HEK293 (cell line): ENCODE measurements around the gene IGF2BP1.
A peak's percentile ranks its signal among the peaks of the same experiment; 100 is the strongest.

ENCODE experiments used
- CTCF ChIA-PET: fragments of 350-600 bp; formaldehyde crosslinking; extraction: SDS; loops from one replicate; lab custom pipeline; 2021; ENCODE audit warnings: antibody characterized with exemption; lab: Yijun Ruan, JAX
- POLR2A ChIA-PET: fragments of 300-600 bp; formaldehyde crosslinking; extraction: SDS; loops from one replicate; lab custom pipeline; 2020; ENCODE audit warnings: antibody characterized with exemption, inconsistent platforms; lab: Yijun Ruan, JAX
- H3K27ac ChIP-seq: fragments of 200-500 bp; sonication (Bioruptor generic); 2 replicates; pipeline ENCODE4 v1.5.1; 2014; ENCODE audit warnings: low read depth, low read length, control low read depth, inconsistent platforms; ENCODE audit errors: extremely low read depth
- H3K36me3 ChIP-seq, 2 experiments: fragments of 200-500 bp in 1 of 2; sonication (Bioruptor generic) in 1 of 2; 1 replicate in 1 of 2; 2 replicates in 1 of 2; pipeline ENCODE4 v1.5.1; 2014 to 2017; ENCODE audit warnings: inconsistent platforms in 2 of 2, low read length in 2 of 2; ENCODE audit not compliant: control insufficient read depth in 2 of 2, insufficient read depth in 1 of 2
- H3K4me1 ChIP-seq: fragments of 200-500 bp; sonication (Bioruptor generic); 2 replicates; pipeline ENCODE4 v1.5.1; 2014; ENCODE audit warnings: mild to moderate bottlenecking, low read length, inconsistent platforms; ENCODE audit not compliant: control insufficient read depth, insufficient read depth
- H3K4me3 ChIP-seq: 2 replicates; pipeline ENCODE4 v1.5.1; 2011; ENCODE audit warnings: low read depth, mild to moderate bottlenecking, control low read depth, low read length, moderate library complexity
- H3K9me3 ChIP-seq: fragments of 200-500 bp; sonication (Bioruptor generic); 2 replicates; pipeline ENCODE4 v1.5.1; 2014; ENCODE audit warnings: low read depth, low read length, inconsistent platforms; ENCODE audit not compliant: control insufficient read depth, insufficient read depth
- EGR2 ChIP-seq: fragments of 450-650 bp; formaldehyde crosslinking; IDR thresholded peaks from 2 replicates; pipeline ENCODE4 v1.5.1; 2016; ENCODE audit warnings: low read depth, missing biosample characterization, missing genetic modification characterization
- GFI1B ChIP-seq: fragments of 450-650 bp; formaldehyde crosslinking; IDR thresholded peaks from 2 replicates; pipeline ENCODE4 v1.5.1; 2016; ENCODE audit warnings: missing biosample characterization, missing genetic modification characterization
- GLI4 ChIP-seq: fragments of 450-650 bp; formaldehyde crosslinking; IDR thresholded peaks from 2 replicates; pipeline ENCODE4 v1.5.1; 2016; ENCODE audit warnings: missing biosample characterization, missing genetic modification characterization
- IKZF3 ChIP-seq: fragments of 450-650 bp; IDR thresholded peaks from 2 replicates; pipeline ENCODE4 v1.5.0; 2018; ENCODE audit warnings: missing biosample characterization, mild to moderate bottlenecking, missing genetic modification characterization, moderate library complexity
- OVOL3 ChIP-seq: fragments of 450-650 bp; formaldehyde crosslinking; IDR thresholded peaks from 2 replicates; pipeline ENCODE4 v1.5.1; 2016; ENCODE audit warnings: missing biosample characterization, missing genetic modification characterization
- REPIN1 ChIP-seq: fragments of 450-650 bp; formaldehyde crosslinking; IDR thresholded peaks from 2 replicates; pipeline ENCODE4 v1.5.1; 2017; ENCODE audit warnings: missing biosample characterization, missing genetic modification characterization, low read depth
- SP2 ChIP-seq: fragments of 450-650 bp; formaldehyde crosslinking; IDR thresholded peaks from 2 replicates; pipeline ENCODE4 v1.5.1; 2016; ENCODE audit warnings: missing biosample characterization, missing genetic modification characterization
- ZBTB10 ChIP-seq: fragments of 450-650 bp; formaldehyde crosslinking; IDR thresholded peaks from 2 replicates; pipeline ENCODE4 v1.5.1; 2016; ENCODE audit warnings: missing biosample characterization, missing genetic modification characterization
- ZFHX2 ChIP-seq: fragments of 450-650 bp; formaldehyde crosslinking; conservative IDR thresholded peaks from 2 replicates; pipeline ENCODE4 v1.5.1; 2016; ENCODE audit warnings: missing biosample characterization, missing genetic modification characterization
- ZFP3 ChIP-seq: fragments of 450-650 bp; formaldehyde crosslinking; IDR thresholded peaks from 2 replicates; pipeline ENCODE4 v1.5.1; 2016; ENCODE audit warnings: low read depth, missing biosample characterization, missing genetic modification characterization
- ZNF112 ChIP-seq: fragments of 450-650 bp; formaldehyde crosslinking; IDR thresholded peaks from 2 replicates; pipeline ENCODE4 v1.5.0; 2017; ENCODE audit warnings: missing biosample characterization, missing genetic modification characterization
- ZNF140 ChIP-seq: fragments of 450-650 bp; formaldehyde crosslinking; IDR thresholded peaks from 2 replicates; pipeline ENCODE4 v1.5.1; 2016; ENCODE audit warnings: missing biosample characterization, missing genetic modification characterization
- ZNF174 ChIP-seq: fragments of 450-650 bp; formaldehyde crosslinking; IDR thresholded peaks from 2 replicates; pipeline ENCODE4 v1.5.0; 2017; ENCODE audit warnings: missing biosample characterization, mild to moderate bottlenecking, missing genetic modification characterization
- ZNF202 ChIP-seq: fragments of 450-650 bp; formaldehyde crosslinking; IDR thresholded peaks from 2 replicates; pipeline ENCODE4 v1.5.1; 2016; ENCODE audit warnings: missing biosample characterization, missing genetic modification characterization, borderline replicate concordance
- ZNF24 ChIP-seq: fragments of 450-650 bp; formaldehyde crosslinking; IDR thresholded peaks from 2 replicates; pipeline ENCODE4 v1.5.1; 2016; ENCODE audit warnings: missing biosample characterization, missing genetic modification characterization
- ZNF280C ChIP-seq: fragments of 450-650 bp; formaldehyde crosslinking; IDR thresholded peaks from 2 replicates; pipeline ENCODE4 v1.5.1; 2016; ENCODE audit warnings: missing biosample characterization, missing genetic modification characterization
- ZNF311 ChIP-seq: fragments of 450-650 bp; formaldehyde crosslinking; IDR thresholded peaks from 2 replicates; pipeline ENCODE4 v1.5.1; 2017; ENCODE audit warnings: missing biosample characterization, missing genetic modification characterization, borderline replicate concordance
- ZNF335 ChIP-seq: fragments of 450-650 bp; formaldehyde crosslinking; conservative IDR thresholded peaks from 2 replicates; pipeline ENCODE4 v1.5.1; 2016; ENCODE audit warnings: missing biosample characterization, missing genetic modification characterization
- ZNF341 ChIP-seq: fragments of 450-650 bp; formaldehyde crosslinking; IDR thresholded peaks from 2 replicates; pipeline ENCODE4; 2016; ENCODE audit warnings: low read depth, missing biosample characterization, missing genetic modification characterization
- ZNF354C ChIP-seq: fragments of 450-650 bp; formaldehyde crosslinking; IDR thresholded peaks from 2 replicates; pipeline ENCODE4 v1.5.1; 2016; ENCODE audit warnings: missing biosample characterization, missing genetic modification characterization, low read depth, borderline replicate concordance
- ZNF473 ChIP-seq: fragments of 450-650 bp; formaldehyde crosslinking; IDR thresholded peaks from 2 replicates; pipeline ENCODE4 v1.5.1; 2017; ENCODE audit warnings: missing biosample characterization, missing genetic modification characterization
- ZNF510 ChIP-seq: fragments of 450-650 bp; formaldehyde crosslinking; IDR thresholded peaks from 2 replicates; pipeline ENCODE4 v1.5.1; 2018; ENCODE audit warnings: mild to moderate bottlenecking, missing genetic modification characterization, missing biosample characterization; ENCODE audit not compliant: insufficient replicate concordance
- ZNF530 ChIP-seq: fragments of 450-650 bp; formaldehyde crosslinking; IDR thresholded peaks from 2 replicates; pipeline ENCODE4 v1.5.1; 2016; ENCODE audit warnings: low read depth, missing biosample characterization, missing genetic modification characterization
- ZNF561 ChIP-seq: fragments of 450-650 bp; IDR thresholded peaks from 2 replicates; pipeline ENCODE4 v1.5.1; 2018; ENCODE audit warnings: missing biosample characterization, missing genetic modification characterization, borderline replicate concordance
- ZNF585B ChIP-seq: fragments of 450-650 bp; formaldehyde crosslinking; IDR thresholded peaks from 2 replicates; pipeline ENCODE4 v1.5.1; 2016; ENCODE audit warnings: missing biosample characterization, missing genetic modification characterization
- ZNF610 ChIP-seq: fragments of 450-650 bp; formaldehyde crosslinking; IDR thresholded peaks from 2 replicates; pipeline ENCODE4 v1.5.1; 2016; ENCODE audit warnings: missing biosample characterization, missing genetic modification characterization, borderline replicate concordance
- ZNF776 ChIP-seq: fragments of 450-650 bp; formaldehyde crosslinking; IDR thresholded peaks from 2 replicates; pipeline ENCODE4 v1.5.0; 2017; ENCODE audit warnings: missing biosample characterization, missing genetic modification characterization, borderline replicate concordance
- TF ChIP-seq, protein P1 (sequence below): fragments of 450-650 bp; formaldehyde crosslinking; IDR thresholded peaks from 2 replicates; pipeline ENCODE4 v1.5.1; 2017; ENCODE audit warnings: missing biosample characterization, missing genetic modification characterization
- TF ChIP-seq, protein P2 (sequence below): sonication (generic); formaldehyde crosslinking; IDR thresholded peaks from 2 replicates; pipeline ENCODE4 v1.8.1; 2022; ENCODE audit warnings: mild to moderate bottlenecking, moderate library complexity, missing genetic modification reagents

IGF2BP1 gene

GRCh38 chr17:48952904-48953303 is 44.3 kb upstream of the IGF2BP1 start:
- Histone ChIP-seq H3K9me3 (no peaks in the 10 kb centered on the region), H3K27ac (no peak overlapping the region), H3K4me3 (no peak overlapping the region), H3K4me1 (no peaks in the 10 kb centered on the region; the same call in 1 of the 2 replicates), H3K36me3 (no peaks in the 10 kb centered on the region)
- ChIA-PET POLR2A (interaction anchor here (0.8 to 1.3 kb wide), 2 partner anchors 8 to 33 kb away, joined by 3 read pairs; partner anchors contain the start of gene SNF8), CTCF (interaction anchor here (0.6 to 5.9 kb wide), 15 partner anchors 8 to 761 kb away, joined by 3 to 58 read pairs (median 7); partner anchors contain the start of gene SNF8)
- TF ChIP-seq ZBTB10 (no peak), ZNF341 (peak; percentile 60)
- TF ChIP-seq, all 188 proteins: peak for 1

GRCh38 chr17:48954300-48954755 is 42.9 kb upstream of the IGF2BP1 start:
- ChIA-PET POLR2A (interaction anchor here (0.6 to 1.4 kb wide), 7 partner anchors 10 to 77 kb away, joined by 3 to 5 read pairs (median 3); partner anchors contain the start of genes IGF2BP1 and SNF8), CTCF (interaction anchor here (0.6 to 5.9 kb wide), 30 partner anchors 8 to 338 kb away, joined by 3 to 58 read pairs (median 6); partner anchors contain the start of genes GIP and UBE2Z)
- H3K9me3 ChIP-seq = no peaks in the 10 kb centered on the region
- no peaks in the 10 kb centered on the region for H3K36me3 ChIP-seq
- H3K4me1 ChIP-seq = no peaks in the 10 kb centered on the region; the same call in 1 of the 2 replicates
- H3K27ac ChIP-seq = no peak overlapping the region
- no peak overlapping the region for H3K4me3 ChIP-seq
- TF ChIP-seq REPIN1 (tag by site-specific recombination) (no peak), ZNF610 (tag by site-specific recombination) (no peak), ZNF24 (tag by site-specific recombination) (no peak), ZNF335 (no peak), ZNF140 (no peak), ZNF530 (tag by site-specific recombination) (no peak), ZNF510 (tag by site-specific recombination) (no peak), ZNF112 (tag by site-specific recombination) (no peak), ZNF280C (tag by site-specific recombination) (no peak), EGR2 (tag by site-specific recombination) (no peak), ZNF354C (tag by site-specific recombination) (no peak), SP2 (tag by site-specific recombination) (no peak), ZFHX2 (tag by site-specific recombination) (peak; percentile 28; the same call in 1 of the 2 replicates), GLI4 (tag by site-specific recombination) (no peak), ZNF473 (tag by site-specific recombination) (no peak), ZNF561 (peak; percentile 56; the same call in 1 of the 2 replicates), ZNF585B (tag by site-specific recombination) (no peak), ZNF174 (tag by site-specific recombination) (no peak), ZNF311 (no peak), OVOL3 (no peak), GFI1B (tag by site-specific recombination) (no peak), ZNF202 (tag by site-specific recombination) (no peak), ZNF776 (tag by site-specific recombination) (no peak), ZFP3 (tag by site-specific recombination) (no peak), IKZF3 (tag by site-specific recombination) (no peak)
- TF ChIP-seq, protein P1, sequence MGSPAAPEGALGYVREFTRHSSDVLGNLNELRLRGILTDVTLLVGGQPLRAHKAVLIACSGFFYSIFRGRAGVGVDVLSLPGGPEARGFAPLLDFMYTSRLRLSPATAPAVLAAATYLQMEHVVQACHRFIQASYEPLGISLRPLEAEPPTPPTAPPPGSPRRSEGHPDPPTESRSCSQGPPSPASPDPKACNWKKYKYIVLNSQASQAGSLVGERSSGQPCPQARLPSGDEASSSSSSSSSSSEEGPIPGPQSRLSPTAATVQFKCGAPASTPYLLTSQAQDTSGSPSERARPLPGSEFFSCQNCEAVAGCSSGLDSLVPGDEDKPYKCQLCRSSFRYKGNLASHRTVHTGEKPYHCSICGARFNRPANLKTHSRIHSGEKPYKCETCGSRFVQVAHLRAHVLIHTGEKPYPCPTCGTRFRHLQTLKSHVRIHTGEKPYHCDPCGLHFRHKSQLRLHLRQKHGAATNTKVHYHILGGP (tag by site-specific recombination) = no peak
- TF ChIP-seq, protein P2, sequence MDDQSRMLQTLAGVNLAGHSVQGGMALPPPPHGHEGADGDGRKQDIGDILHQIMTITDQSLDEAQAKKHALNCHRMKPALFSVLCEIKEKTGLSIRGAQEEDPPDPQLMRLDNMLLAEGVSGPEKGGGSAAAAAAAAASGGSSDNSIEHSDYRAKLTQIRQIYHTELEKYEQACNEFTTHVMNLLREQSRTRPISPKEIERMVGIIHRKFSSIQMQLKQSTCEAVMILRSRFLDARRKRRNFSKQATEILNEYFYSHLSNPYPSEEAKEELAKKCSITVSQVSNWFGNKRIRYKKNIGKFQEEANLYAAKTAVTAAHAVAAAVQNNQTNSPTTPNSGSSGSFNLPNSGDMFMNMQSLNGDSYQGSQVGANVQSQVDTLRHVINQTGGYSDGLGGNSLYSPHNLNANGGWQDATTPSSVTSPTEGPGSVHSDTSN (CRISPR knock-in tag) = 0 out of 2 replicates have a peak, but pooled peaks have one; percentile 45
